IMR-90 (cell line): ENCODE data around the gene TALDO1.

ENCODE experiments used
- CTCF ChIP-seq: conservative IDR thresholded peaks from 2 replicates; pipeline ENCODE4 v1.5.1; 2012; ENCODE audit warnings: mild to moderate bottlenecking, low read depth, low read length, improper control_type of control experiment
- FOS ChIP-seq: fragments of 150-350 bp; IDR thresholded peaks from 2 replicates; pipeline ENCODE4 v1.6.1; 2016; ENCODE audit warnings: low read depth, low read length
- MXI1 ChIP-seq: IDR thresholded peaks from 2 replicates; pipeline ENCODE4 v1.6.1; 2012; ENCODE audit warnings: low read depth, mild to moderate bottlenecking, low read length, moderate library complexity, borderline replicate concordance
- NFE2L2 ChIP-seq: fragments of 150-350 bp; IDR thresholded peaks from 2 replicates; pipeline ENCODE4 v1.6.1; 2016; ENCODE audit warnings: low read depth, mild to moderate bottlenecking, low read length
- POLR2A ChIP-seq: IDR thresholded peaks from 2 replicates; pipeline ENCODE4 v1.6.1; 2012; ENCODE audit warnings: mild to moderate bottlenecking, low read depth, low read length
- RAD21 ChIP-seq: IDR thresholded peaks from 2 replicates; pipeline ENCODE4 v1.6.1; 2012; ENCODE audit warnings: low read length, improper control_type of control experiment
- RCOR1 ChIP-seq: IDR thresholded peaks from 2 replicates; pipeline ENCODE4 v1.6.1; 2012; ENCODE audit warnings: mild to moderate bottlenecking, low read length, improper control_type of control experiment; ENCODE audit not compliant: insufficient replicate concordance
- RFX5 ChIP-seq: IDR thresholded peaks from 2 replicates; pipeline ENCODE4 v1.8.0; 2012; ENCODE audit warnings: low read depth, mild to moderate bottlenecking, low read length, moderate library complexity

- TF ChIP-seq CTCF, result no peak
- TF ChIP-seq RFX5, result no peak
- peak; percentile 59 for TF ChIP-seq POLR2A
- TF ChIP-seq MXI1, result no peak
- no peak for TF ChIP-seq RCOR1
- TF ChIP-seq NFE2L2, result no peak
- TF ChIP-seq FOS, result no peak
- TF ChIP-seq RAD21, result no peak
Measured at GRCh38 chr11:813456-814096, 66.3 kb downstream of the TALDO1 start.
